SK-N-SH (cell line): ENCODE measurements around the gene NUBP1. TPM values are rescaled to one million over a fixed set of nuclear protein-coding genes. Genes with fewer than 3 reads are reported as not detected.
"Not testable (repeated sequence)": the region's sequence is repeated elsewhere in the genome, so short reads cannot be mapped to it uniquely, and the experiment has no call there.

Source experiments
- CTCF ChIA-PET: fragments of 300-600, 350-600 bp; formaldehyde crosslinking; extraction: SDS; loops from one replicate; lab custom pipeline; 2021; lab: Yijun Ruan, JAX
- POLR2A ChIA-PET: fragments of 350-600 bp; sonication (Branson Sonifier 250); formaldehyde crosslinking; extraction: SDS; loops from one replicate; lab custom pipeline; 2020; ENCODE audit warnings: antibody characterized with exemption, inconsistent platforms; lab: Yijun Ruan, JAX
- DNase-seq: peaks from one replicate; pipeline ENCODE4 v3.0.0; 2012
- H2AFZ ChIP-seq: fragments of 200-600 bp; sonication (generic); 2 replicates; pipeline ENCODE4 v1.8.1; 2016; ENCODE audit warnings: antibody characterized with exemption, mild to moderate bottlenecking, low read depth
- H3F3A ChIP-seq: fragments of 200-600 bp; sonication (generic); replicated peaks from 2 replicates; pipeline ENCODE3; 2016; ENCODE audit warnings: antibody characterized with exemption, mild to moderate bottlenecking; ENCODE audit not compliant: insufficient read depth
- H3K27ac ChIP-seq, 2 experiments: fragments of 200-500 bp in 1 of 2; fragments of 200-600 bp in 1 of 2; sonication (Bioruptor generic) in 1 of 2; sonication (generic), shearing (Covaris generic) in 1 of 2; 2 replicates each; pipeline versions ENCODE4 v1.5.1 to v1.6.1; 2014 to 2016; ENCODE audit warnings: low read depth in 2 of 2, inconsistent platforms in 1 of 2, low read length in 1 of 2, mild to moderate bottlenecking in 1 of 2, mixed read lengths in 1 of 2
- H3K27me3 ChIP-seq: fragments of 200-600 bp; sonication (generic), shearing (Covaris generic); 2 replicates; pipeline ENCODE4 v1.6.1; 2016; ENCODE audit warnings: mixed run types; ENCODE audit not compliant: insufficient read depth
- H3K36me3 ChIP-seq, 2 experiments: fragments of 200-500 bp in 1 of 2; fragments of 200-600 bp in 1 of 2; sonication (Bioruptor generic) in 1 of 2; sonication (generic) in 1 of 2; replicated peaks in 1 of 2; 2 replicates each; pipeline versions ENCODE3 to v1.5.1; 2014 to 2016; ENCODE audit warnings: low read length in 1 of 2, mild to moderate bottlenecking in 1 of 2; ENCODE audit not compliant: insufficient read depth in 2 of 2, control insufficient read depth in 1 of 2
- H3K4me1 ChIP-seq, 2 experiments: fragments of 200-500 bp in 1 of 2; fragments of 200-600 bp in 1 of 2; sonication (Bioruptor generic) in 1 of 2; sonication (generic), shearing (Covaris generic) in 1 of 2; 2 replicates each; pipeline versions ENCODE4 v1.5.1 to v1.6.1; 2014 to 2016; ENCODE audit warnings: low read depth in 1 of 2, low read length in 1 of 2, mixed run types in 1 of 2; ENCODE audit not compliant: insufficient read depth in 2 of 2, control insufficient read depth in 1 of 2
- H3K4me2 ChIP-seq: fragments of 200-600 bp; sonication (generic), shearing (Covaris generic); 2 replicates; pipeline ENCODE4 v1.6.1; 2017; ENCODE audit warnings: mixed run types
- H3K4me3 ChIP-seq, 2 experiments: fragments of 200-500 bp in 1 of 2; fragments of 200-600 bp in 1 of 2; sonication (Bioruptor generic) in 1 of 2; sonication (generic), shearing (Covaris generic) in 1 of 2; 2 replicates each; pipeline versions ENCODE4 v1.5.1 to v1.8.1; 2014 to 2016; ENCODE audit warnings: low read depth in 2 of 2, inconsistent platforms in 1 of 2, low read length in 1 of 2, mild to moderate bottlenecking in 1 of 2, mixed read lengths in 1 of 2, moderate library complexity in 1 of 2
- H3K79me2 ChIP-seq: fragments of 200-600 bp; sonication (generic); 2 replicates; pipeline ENCODE4 v1.8.1; 2017; ENCODE audit warnings: mild to moderate bottlenecking; ENCODE audit not compliant: insufficient read depth
- H3K9ac ChIP-seq: fragments of 200-600 bp; sonication (generic); 2 replicates; pipeline ENCODE4 v1.6.1; 2017; ENCODE audit warnings: mixed run types
- H3K9me2 ChIP-seq: fragments of 200-600 bp; sonication (generic); 2 replicates; pipeline ENCODE4 v1.6.1; 2017; ENCODE audit warnings: mixed run types
- H3K9me3 ChIP-seq: fragments of 200-600 bp; sonication (generic); 2 replicates; pipeline ENCODE4 v1.6.1; 2017; ENCODE audit warnings: mixed run types, mild to moderate bottlenecking, moderate library complexity
- H4K20me1 ChIP-seq: fragments of 200-600 bp; sonication (generic); 2 replicates; pipeline ENCODE4 v1.6.1; 2017; ENCODE audit warnings: mild to moderate bottlenecking, mixed run types; ENCODE audit not compliant: insufficient read depth
- CHD2 ChIP-seq: fragments of 150-350 bp; IDR thresholded peaks from 2 replicates; pipeline ENCODE4 v1.6.1; 2018; ENCODE audit warnings: low read length; ENCODE audit not compliant: partially characterized antibody
- ELF1 ChIP-seq: IDR thresholded peaks from 2 replicates; pipeline ENCODE4 v1.4.0; 2012
- EP300 ChIP-seq, 2 experiments: IDR thresholded peaks; 2 replicates each; pipeline versions ENCODE4 v1.4.0 to v1.6.1; 2012; ENCODE audit warnings: borderline replicate concordance in 1 of 2, low read depth in 1 of 2, low read length in 1 of 2
- FOXJ3 ChIP-seq: sonication (generic); formaldehyde crosslinking; IDR thresholded peaks from 2 replicates; pipeline ENCODE4 v1.5.1; 2020; ENCODE audit warnings: mild to moderate bottlenecking, missing genetic modification reagents
- FOXM1 ChIP-seq: IDR thresholded peaks from 2 replicates; pipeline ENCODE4 v1.4.0; 2012; ENCODE audit warnings: low read depth, mild to moderate bottlenecking
- GABPA ChIP-seq: IDR thresholded peaks from 2 replicates; pipeline ENCODE4 v1.4.0; 2012; ENCODE audit warnings: low read depth, mild to moderate bottlenecking
- JUND ChIP-seq: IDR thresholded peaks from 2 replicates; pipeline ENCODE4 v1.4.0; 2012
- MEF2A ChIP-seq: IDR thresholded peaks from 2 replicates; pipeline ENCODE4 v1.4.0; 2012; ENCODE audit warnings: low read depth, borderline replicate concordance
- MXI1 ChIP-seq: IDR thresholded peaks from 2 replicates; pipeline ENCODE4 v1.6.1; 2012; ENCODE audit warnings: mild to moderate bottlenecking, low read depth, low read length, improper control_type of control experiment
- RCOR1 ChIP-seq: fragments of 150-350 bp; IDR thresholded peaks from 2 replicates; pipeline ENCODE4 v1.6.1; 2017; ENCODE audit warnings: antibody characterized with exemption, low read length
- RXRA ChIP-seq: IDR thresholded peaks from 2 replicates; pipeline ENCODE4 v1.4.0; 2012; ENCODE audit warnings: low read depth, mild to moderate bottlenecking, borderline replicate concordance
- SIN3A ChIP-seq: IDR thresholded peaks from 2 replicates; pipeline ENCODE4 v1.6.1; 2012; ENCODE audit warnings: low read depth, mild to moderate bottlenecking, low read length, moderate library complexity, borderline replicate concordance
- SMC3 ChIP-seq: IDR thresholded peaks from 2 replicates; pipeline ENCODE4 v1.6.1; 2012; ENCODE audit warnings: low read depth, low read length, improper control_type of control experiment
- WGBS: methylation state at CpG from one replicate; pipeline ENCODE4 v1.1.6; 2017; ENCODE audit warnings: low lambda C conversion rate; 5-methylcytosine and 5-hydroxymethylcytosine counted together
- polyA plus RNA-seq, 3 experiments: library from polyadenylated mRNA; depleted of rRNA; stranded (reverse); fragments of >200 nt; gene quantifications; 2 replicates each; pipeline ENCODE4 v1.2.3, GENCODE V29; 2012
- TF ChIP-seq, protein P1 (sequence below): IDR thresholded peaks from 2 replicates; pipeline ENCODE4 v1.4.0; 2012; ENCODE audit warnings: low read depth
- TF ChIP-seq, protein P2 (sequence below): IDR thresholded peaks from 2 replicates; pipeline ENCODE4 v1.4.0; 2012; ENCODE audit warnings: low read depth, borderline replicate concordance
- TF ChIP-seq, protein P3 (sequence below): IDR thresholded peaks from 2 replicates; pipeline ENCODE4; 2012
- TF ChIP-seq, protein P4 (sequence below): fragments of 150-350 bp; IDR thresholded peaks from 2 replicates; pipeline ENCODE4 v1.6.1; 2017; ENCODE audit warnings: antibody characterized with exemption, low read length, low read depth, borderline replicate concordance
- TF ChIP-seq, protein P5 (sequence below): fragments of 150-350 bp; IDR thresholded peaks from 2 replicates; pipeline ENCODE4 v1.6.1; 2016; ENCODE audit warnings: mild to moderate bottlenecking, low read depth, low read length
- TF ChIP-seq, protein P6 (sequence below): IDR thresholded peaks from 2 replicates; pipeline ENCODE4 v1.6.1; 2012; ENCODE audit warnings: mild to moderate bottlenecking, low read depth, low read length, moderate library complexity

NUBP1 gene
- polyA plus RNA-seq, 1 of the 3 experiments (the other 2 are of a cell fraction): 49.8 TPM

DNA sequence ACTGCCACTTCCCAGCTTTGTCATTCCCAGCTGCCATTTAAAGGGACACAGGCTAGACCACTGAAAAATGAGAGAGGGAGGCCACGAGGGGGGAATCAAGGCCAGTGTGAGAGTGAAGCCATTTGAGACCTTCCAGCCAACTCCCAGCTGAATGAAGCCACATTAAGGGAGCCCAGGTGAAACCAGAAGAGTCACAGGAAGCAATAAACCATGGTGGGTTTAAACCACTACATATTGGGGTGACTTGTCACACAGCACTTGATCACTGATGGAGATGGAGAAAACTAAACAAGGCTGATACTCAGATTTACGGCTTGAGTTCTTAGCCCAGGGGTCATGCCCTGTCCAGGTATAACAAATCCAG is 2.8 kb upstream of the NUBP1 start:
- Histone ChIP-seq H3K4me1 (peaks cover 3 to 31% of the 10 kb centered on the region in 2 experiments; a peak in 3 of 4 replicates), H2AFZ (no peak overlapping the region), H3K36me3 (no peaks in the 10 kb centered on the region), H3K9me3 (no peaks in the 10 kb centered on the region), H3K27me3 (no peaks in the 10 kb centered on the region), H4K20me1 (no peaks in the 10 kb centered on the region), H3F3A (peaks cover 16% of the 10 kb centered on the region), H3K9me2 (no peaks in the 10 kb centered on the region), H3K4me3 (no peak overlapping the region), H3K4me2 (no peak overlapping the region), H3K27ac (peak overlapping the region in 1 of 2 experiments; percentile 97; a peak in 2 of 4 replicates), H3K9ac (no peak overlapping the region), H3K79me2 (peaks cover 11% of the 10 kb centered on the region)
- no peak for TF ChIP-seq FOXM1
- TF ChIP-seq RXRA: no peak
- no peak for TF ChIP-seq CHD2
- TF ChIP-seq, protein P1, sequence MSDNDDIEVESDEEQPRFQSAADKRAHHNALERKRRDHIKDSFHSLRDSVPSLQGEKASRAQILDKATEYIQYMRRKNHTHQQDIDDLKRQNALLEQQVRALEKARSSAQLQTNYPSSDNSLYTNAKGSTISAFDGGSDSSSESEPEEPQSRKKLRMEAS: no peak
- TF ChIP-seq, protein P2, sequence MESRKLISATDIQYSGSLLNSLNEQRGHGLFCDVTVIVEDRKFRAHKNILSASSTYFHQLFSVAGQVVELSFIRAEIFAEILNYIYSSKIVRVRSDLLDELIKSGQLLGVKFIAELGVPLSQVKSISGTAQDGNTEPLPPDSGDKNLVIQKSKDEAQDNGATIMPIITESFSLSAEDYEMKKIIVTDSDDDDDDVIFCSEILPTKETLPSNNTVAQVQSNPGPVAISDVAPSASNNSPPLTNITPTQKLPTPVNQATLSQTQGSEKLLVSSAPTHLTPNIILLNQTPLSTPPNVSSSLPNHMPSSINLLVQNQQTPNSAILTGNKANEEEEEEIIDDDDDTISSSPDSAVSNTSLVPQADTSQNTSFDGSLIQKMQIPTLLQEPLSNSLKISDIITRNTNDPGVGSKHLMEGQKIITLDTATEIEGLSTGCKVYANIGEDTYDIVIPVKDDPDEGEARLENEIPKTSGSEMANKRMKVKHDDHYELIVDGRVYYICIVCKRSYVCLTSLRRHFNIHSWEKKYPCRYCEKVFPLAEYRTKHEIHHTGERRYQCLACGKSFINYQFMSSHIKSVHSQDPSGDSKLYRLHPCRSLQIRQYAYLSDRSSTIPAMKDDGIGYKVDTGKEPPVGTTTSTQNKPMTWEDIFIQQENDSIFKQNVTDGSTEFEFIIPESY: no peak
- TF ChIP-seq SIN3A: no peak
- TF ChIP-seq JUND: no peak
- TF ChIP-seq, protein P3, sequence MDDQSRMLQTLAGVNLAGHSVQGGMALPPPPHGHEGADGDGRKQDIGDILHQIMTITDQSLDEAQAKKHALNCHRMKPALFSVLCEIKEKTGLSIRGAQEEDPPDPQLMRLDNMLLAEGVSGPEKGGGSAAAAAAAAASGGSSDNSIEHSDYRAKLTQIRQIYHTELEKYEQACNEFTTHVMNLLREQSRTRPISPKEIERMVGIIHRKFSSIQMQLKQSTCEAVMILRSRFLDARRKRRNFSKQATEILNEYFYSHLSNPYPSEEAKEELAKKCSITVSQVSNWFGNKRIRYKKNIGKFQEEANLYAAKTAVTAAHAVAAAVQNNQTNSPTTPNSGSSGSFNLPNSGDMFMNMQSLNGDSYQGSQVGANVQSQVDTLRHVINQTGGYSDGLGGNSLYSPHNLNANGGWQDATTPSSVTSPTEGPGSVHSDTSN: no peak
- TF ChIP-seq, protein P4, sequence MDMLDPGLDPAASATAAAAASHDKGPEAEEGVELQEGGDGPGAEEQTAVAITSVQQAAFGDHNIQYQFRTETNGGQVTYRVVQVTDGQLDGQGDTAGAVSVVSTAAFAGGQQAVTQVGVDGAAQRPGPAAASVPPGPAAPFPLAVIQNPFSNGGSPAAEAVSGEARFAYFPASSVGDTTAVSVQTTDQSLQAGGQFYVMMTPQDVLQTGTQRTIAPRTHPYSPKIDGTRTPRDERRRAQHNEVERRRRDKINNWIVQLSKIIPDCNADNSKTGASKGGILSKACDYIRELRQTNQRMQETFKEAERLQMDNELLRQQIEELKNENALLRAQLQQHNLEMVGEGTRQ: no peak
- TF ChIP-seq, protein P5, sequence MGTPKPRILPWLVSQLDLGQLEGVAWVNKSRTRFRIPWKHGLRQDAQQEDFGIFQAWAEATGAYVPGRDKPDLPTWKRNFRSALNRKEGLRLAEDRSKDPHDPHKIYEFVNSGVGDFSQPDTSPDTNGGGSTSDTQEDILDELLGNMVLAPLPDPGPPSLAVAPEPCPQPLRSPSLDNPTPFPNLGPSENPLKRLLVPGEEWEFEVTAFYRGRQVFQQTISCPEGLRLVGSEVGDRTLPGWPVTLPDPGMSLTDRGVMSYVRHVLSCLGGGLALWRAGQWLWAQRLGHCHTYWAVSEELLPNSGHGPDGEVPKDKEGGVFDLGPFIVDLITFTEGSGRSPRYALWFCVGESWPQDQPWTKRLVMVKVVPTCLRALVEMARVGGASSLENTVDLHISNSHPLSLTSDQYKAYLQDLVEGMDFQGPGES: no peak
- no peak for TF ChIP-seq MXI1
- TF ChIP-seq EP300 (IDR thresholded peaks at IDR 0.05; ENCODE audit: borderline replicate concordance in 1 of 2, low read depth in 1 of 2, low read length in 1 of 2): no peak
- TF ChIP-seq FOXJ3: no peak
- TF ChIP-seq MEF2A: no peak
- TF ChIP-seq, protein P6, sequence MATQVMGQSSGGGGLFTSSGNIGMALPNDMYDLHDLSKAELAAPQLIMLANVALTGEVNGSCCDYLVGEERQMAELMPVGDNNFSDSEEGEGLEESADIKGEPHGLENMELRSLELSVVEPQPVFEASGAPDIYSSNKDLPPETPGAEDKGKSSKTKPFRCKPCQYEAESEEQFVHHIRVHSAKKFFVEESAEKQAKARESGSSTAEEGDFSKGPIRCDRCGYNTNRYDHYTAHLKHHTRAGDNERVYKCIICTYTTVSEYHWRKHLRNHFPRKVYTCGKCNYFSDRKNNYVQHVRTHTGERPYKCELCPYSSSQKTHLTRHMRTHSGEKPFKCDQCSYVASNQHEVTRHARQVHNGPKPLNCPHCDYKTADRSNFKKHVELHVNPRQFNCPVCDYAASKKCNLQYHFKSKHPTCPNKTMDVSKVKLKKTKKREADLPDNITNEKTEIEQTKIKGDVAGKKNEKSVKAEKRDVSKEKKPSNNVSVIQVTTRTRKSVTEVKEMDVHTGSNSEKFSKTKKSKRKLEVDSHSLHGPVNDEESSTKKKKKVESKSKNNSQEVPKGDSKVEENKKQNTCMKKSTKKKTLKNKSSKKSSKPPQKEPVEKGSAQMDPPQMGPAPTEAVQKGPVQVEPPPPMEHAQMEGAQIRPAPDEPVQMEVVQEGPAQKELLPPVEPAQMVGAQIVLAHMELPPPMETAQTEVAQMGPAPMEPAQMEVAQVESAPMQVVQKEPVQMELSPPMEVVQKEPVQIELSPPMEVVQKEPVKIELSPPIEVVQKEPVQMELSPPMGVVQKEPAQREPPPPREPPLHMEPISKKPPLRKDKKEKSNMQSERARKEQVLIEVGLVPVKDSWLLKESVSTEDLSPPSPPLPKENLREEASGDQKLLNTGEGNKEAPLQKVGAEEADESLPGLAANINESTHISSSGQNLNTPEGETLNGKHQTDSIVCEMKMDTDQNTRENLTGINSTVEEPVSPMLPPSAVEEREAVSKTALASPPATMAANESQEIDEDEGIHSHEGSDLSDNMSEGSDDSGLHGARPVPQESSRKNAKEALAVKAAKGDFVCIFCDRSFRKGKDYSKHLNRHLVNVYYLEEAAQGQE: no peak
- no peak for TF ChIP-seq SMC3
- no peak for TF ChIP-seq GABPA
- TF ChIP-seq ELF1: no peak
- TF ChIP-seq RCOR1: no peak
- no peak for DNase-seq
- ChIA-PET CTCF (interaction anchor here (1.4 to 10.8 kb wide), 3 partner anchors 87 to 225 kb away, joined by 3 to 305 read pairs (median 38); no protein-coding TSS in a partner anchor), POLR2A (no interaction called here)
- 100% methylated on average over 2 of the region's 2 CpGs for WGBS

DNA sequence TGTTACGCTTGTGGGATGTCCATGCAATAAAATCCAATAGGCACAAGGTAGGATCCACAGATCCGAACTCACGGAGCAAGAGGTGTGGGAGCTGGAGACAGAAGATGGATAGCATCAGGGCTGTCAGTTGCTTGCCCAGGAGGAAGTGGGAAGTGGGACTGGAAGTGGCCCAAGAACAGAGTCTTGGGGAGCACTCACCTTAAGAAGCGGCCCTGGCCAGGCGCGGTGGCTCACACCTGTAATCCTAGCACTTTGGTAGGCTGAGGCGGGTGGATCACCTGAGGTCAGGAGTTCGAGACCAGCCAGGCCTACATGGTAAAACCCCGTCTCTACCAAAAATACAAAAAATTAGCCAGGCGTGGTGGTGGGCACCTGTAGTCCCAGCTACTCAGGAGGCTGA is 2.4 kb upstream of the NUBP1 start:
- CTCF ChIA-PET: interaction anchor here (1.4 to 10.8 kb wide), 3 partner anchors 87 to 226 kb away, joined by 3 to 305 read pairs (median 38); no protein-coding TSS in a partner anchor
- H3K27me3 ChIP-seq: not testable (repeated sequence)
- H3K27ac ChIP-seq: peak overlapping the region in 1 of 2 experiments; percentile 97; a peak in 2 of 4 replicates

More for the DNA sequence above, 2.4 kb upstream of the NUBP1 start:
- H3K9ac ChIP-seq, H2AFZ ChIP-seq, H4K20me1 ChIP-seq, H3K9me3 ChIP-seq, H3K9me2 ChIP-seq, POLR2A ChIA-PET, H3K36me3 ChIP-seq, H3K4me3 ChIP-seq, H3K4me2 ChIP-seq, DNase-seq: not testable (repeated sequence)
- WGBS: 95% methylated on average over 10 of the region's 10 CpGs
- Histone ChIP-seq H3K4me1 (peaks cover 3 to 35% of the 10 kb centered on the region in 2 experiments; a peak in 3 of 4 replicates), H3F3A (peaks cover 16% of the 10 kb centered on the region), H3K79me2 (peaks cover 11% of the 10 kb centered on the region)
